Memory B cell (primary cell): ENCODE measurements around the gene CNNM4.

Source experiments
- ATAC-seq: fragments of 150-1000 bp; cut with Tn5 transposase; 2 replicates; pipeline ENCODE4 v1.10.0; 2021; ENCODE audit warnings: low read depth, mild to moderate bottlenecking, moderate library complexity
- DNase-seq, 2 donors: peaks; one replicate each; pipeline ENCODE4 v3.0.0; 2022; ENCODE audit warnings: low spot score in 2 of 2
- H3K27ac Mint-ChIP-seq: one replicate; pipeline ENCODE4 v1.8.0; 2022; ENCODE audit warnings: mild to moderate bottlenecking, moderate library complexity, mixed read lengths
- H3K27me3 Mint-ChIP-seq: one replicate; pipeline ENCODE4 v1.8.0; 2022; ENCODE audit warnings: mixed read lengths
- H3K36me3 Mint-ChIP-seq: one replicate; pipeline ENCODE4 v1.8.0; 2022; ENCODE audit warnings: mild to moderate bottlenecking, mixed read lengths
- H3K4me1 Mint-ChIP-seq: one replicate; pipeline ENCODE4 v1.8.0; 2022; ENCODE audit warnings: mixed read lengths
- H3K4me3 Mint-ChIP-seq: one replicate; pipeline ENCODE4 v1.8.0; 2022; ENCODE audit warnings: mild to moderate bottlenecking, moderate library complexity, mixed read lengths
- H3K9me3 Mint-ChIP-seq: one replicate; pipeline ENCODE4 v1.8.0; 2022; ENCODE audit warnings: mixed read lengths

The CNNM4 gene

GRCh38 chr2:96760036-96760985 lies at the start of gene CNNM4:
Gene CNNM4, plus strand, starts transcription at chr2:96760902. Its CDS starts 98 bp downstream, at chr2:96761000.
- Mint-ChIP-seq H3K4me1 (peaks cover 36% of the 10 kb centered on the region), H3K36me3 (no peaks in the 10 kb centered on the region), H3K27ac (peak within 1 kb of the TSS; percentile 88), H3K4me3 (peak within 1 kb of the TSS; percentile 94), H3K9me3 (no peaks in the 10 kb centered on the region), H3K27me3 (no peaks in the 10 kb centered on the region)
- DNase-seq = peak; percentile 83 to 89
- ATAC-seq = peak; percentile 87

- Mint-ChIP-seq H3K9me3 (no peaks in the 10 kb centered on the region), H3K27ac (no peak overlapping the region), H3K27me3 (no peaks in the 10 kb centered on the region), H3K36me3 (peaks cover 25% of the 10 kb centered on the region), H3K4me1 (no peaks in the 10 kb centered on the region), H3K4me3 (no peak overlapping the region)
- DNase-seq (no peak), ATAC-seq (no peak)
Measured at GRCh38 chr2:96710985-96711384, 49.7 kb upstream of the CNNM4 start.

GRCh38 chr2:96715658-96716057 lies 45.0 kb upstream of the CNNM4 start:
- no peaks in the 10 kb centered on the region for H3K9me3 Mint-ChIP-seq
- no peak overlapping the region for H3K27ac Mint-ChIP-seq
- H3K4me1 Mint-ChIP-seq = no peaks in the 10 kb centered on the region
- ATAC-seq (no peak), DNase-seq (no peak)
- no peak overlapping the region for H3K4me3 Mint-ChIP-seq
- H3K36me3 Mint-ChIP-seq = peaks cover 15% of the 10 kb centered on the region
- H3K27me3 Mint-ChIP-seq = no peaks in the 10 kb centered on the region

- Mint-ChIP-seq H3K27ac (peak overlapping the region; percentile 70), H3K27me3 (no peaks in the 10 kb centered on the region), H3K36me3 (peaks cover 10% of the 10 kb centered on the region), H3K9me3 (no peaks in the 10 kb centered on the region), H3K4me3 (no peak overlapping the region), H3K4me1 (peaks cover 2% of the 10 kb centered on the region)
- no peak for ATAC-seq
- DNase-seq = no peak
Measured at GRCh38 chr2:96716388-96716787, 44.3 kb upstream of the CNNM4 start.

- Mint-ChIP-seq H3K27me3 (no peaks in the 10 kb centered on the region), H3K36me3 (peaks cover 18% of the 10 kb centered on the region), H3K9me3 (no peaks in the 10 kb centered on the region), H3K27ac (no peak overlapping the region), H3K4me1 (no peaks in the 10 kb centered on the region), H3K4me3 (no peak overlapping the region)
- DNase-seq (no peak), ATAC-seq (no peak)
Measured at GRCh38 chr2:96726131-96726530, 34.6 kb upstream of the CNNM4 start.

GRCh38 chr2:96727431-96727830 lies 33.3 kb upstream of the CNNM4 start:
- Mint-ChIP-seq H3K27me3 (no peaks in the 10 kb centered on the region), H3K27ac (no peak overlapping the region), H3K4me3 (no peak overlapping the region), H3K9me3 (no peaks in the 10 kb centered on the region), H3K36me3 (peaks cover 20% of the 10 kb centered on the region), H3K4me1 (no peaks in the 10 kb centered on the region)
- no peak for DNase-seq
- ATAC-seq = no peak

- Mint-ChIP-seq H3K27ac (peak overlapping the region; percentile 65), H3K4me1 (no peaks in the 10 kb centered on the region), H3K4me3 (no peak overlapping the region), H3K36me3 (peaks cover 29% of the 10 kb centered on the region), H3K9me3 (no peaks in the 10 kb centered on the region), H3K27me3 (no peaks in the 10 kb centered on the region)
- no peak for ATAC-seq
- no peak for DNase-seq
Measured at GRCh38 chr2:96729748-96730147, 31.0 kb upstream of the CNNM4 start.

GRCh38 chr2:96730212-96730611 lies 30.5 kb upstream of the CNNM4 start:
- Mint-ChIP-seq H3K4me3 (no peak overlapping the region), H3K9me3 (no peaks in the 10 kb centered on the region), H3K4me1 (no peaks in the 10 kb centered on the region), H3K36me3 (peaks cover 30% of the 10 kb centered on the region), H3K27ac (peak overlapping the region; percentile 65), H3K27me3 (no peaks in the 10 kb centered on the region)
- ATAC-seq (no peak), DNase-seq (no peak)

GRCh38 chr2:96733931-96734330 lies 26.8 kb upstream of the CNNM4 start:
- H3K9me3 Mint-ChIP-seq = no peaks in the 10 kb centered on the region
- H3K27me3 Mint-ChIP-seq = no peaks in the 10 kb centered on the region

GRCh38 chr2:96734880-96735583 lies 25.7 kb upstream of the CNNM4 start:
- H3K4me1 Mint-ChIP-seq = peaks cover 12% of the 10 kb centered on the region
- no peaks in the 10 kb centered on the region for H3K27me3 Mint-ChIP-seq
- no peaks in the 10 kb centered on the region for H3K9me3 Mint-ChIP-seq
- no peak overlapping the region for H3K4me3 Mint-ChIP-seq
- H3K27ac Mint-ChIP-seq = no peak overlapping the region
- DNase-seq (no peak), ATAC-seq (no peak)
- H3K36me3 Mint-ChIP-seq = peaks cover 26% of the 10 kb centered on the region

More at GRCh38 chr2:96733931-96734330, 26.8 kb upstream of the CNNM4 start:
- H3K4me1 Mint-ChIP-seq = peaks cover 5% of the 10 kb centered on the region
- no peak for ATAC-seq
- no peak overlapping the region for H3K27ac Mint-ChIP-seq
- DNase-seq = no peak
- no peak overlapping the region for H3K4me3 Mint-ChIP-seq
- H3K36me3 Mint-ChIP-seq = peaks cover 26% of the 10 kb centered on the region

- ATAC-seq (no peak), DNase-seq (no peak)
- Mint-ChIP-seq H3K27me3 (no peaks in the 10 kb centered on the region), H3K36me3 (peaks cover 14% of the 10 kb centered on the region), H3K27ac (no peak overlapping the region), H3K9me3 (no peaks in the 10 kb centered on the region), H3K4me1 (peaks cover 21% of the 10 kb centered on the region), H3K4me3 (no peak overlapping the region)
Measured at GRCh38 chr2:96737251-96737650, 23.5 kb upstream of the CNNM4 start.

GRCh38 chr2:96737831-96738230 lies 22.9 kb upstream of the CNNM4 start:
- H3K4me3 Mint-ChIP-seq = peak overlapping the region; percentile 0
- no peaks in the 10 kb centered on the region for H3K27me3 Mint-ChIP-seq
- H3K4me1 Mint-ChIP-seq = peaks cover 21% of the 10 kb centered on the region
- H3K36me3 Mint-ChIP-seq = peaks cover 13% of the 10 kb centered on the region
- ATAC-seq = no peak
- no peaks in the 10 kb centered on the region for H3K9me3 Mint-ChIP-seq
- no peak for DNase-seq
- no peak overlapping the region for H3K27ac Mint-ChIP-seq

GRCh38 chr2:96739076-96739632 lies 21.5 kb upstream of the CNNM4 start:
- peaks cover 5% of the 10 kb centered on the region for H3K36me3 Mint-ChIP-seq
- DNase-seq = no peak
- peak overlapping the region; percentile 95 for H3K4me3 Mint-ChIP-seq
- H3K27ac Mint-ChIP-seq = peak overlapping the region; percentile 92
- H3K9me3 Mint-ChIP-seq = no peaks in the 10 kb centered on the region
- H3K27me3 Mint-ChIP-seq = no peaks in the 10 kb centered on the region
- ATAC-seq = no peak
- peaks cover 21% of the 10 kb centered on the region for H3K4me1 Mint-ChIP-seq
